GM23248 (cell line): ENCODE data around the gene KCNK1. TPM values are rescaled to one million over a fixed set of nuclear protein-coding genes. Genes with fewer than 3 reads are reported as not detected.

Experiments
- DNase-seq: peaks from one replicate; pipeline ENCODE4 v3.0.0-alpha.2; 2015
- H2AFZ ChIP-seq: fragments of 200-600 bp; sonication (generic); 2 replicates; pipeline ENCODE4 v1.6.1; 2016; ENCODE audit warnings: antibody characterized with exemption
- H3F3A ChIP-seq: fragments of 200-600 bp; sonication (generic); 2 replicates; pipeline ENCODE4 v1.6.1; 2016; ENCODE audit warnings: mild to moderate bottlenecking, antibody characterized with exemption, mixed run types; ENCODE audit not compliant: insufficient read depth
- H3K27ac ChIP-seq: fragments of 200-600 bp; sonication (generic); 2 replicates; pipeline ENCODE4 v1.5.1; 2016; ENCODE audit warnings: mild to moderate bottlenecking
- H3K27me3 ChIP-seq: fragments of 200-600 bp; sonication (generic); replicated peaks from 2 replicates; pipeline ENCODE4 v1.6.1; 2016; ENCODE audit warnings: mild to moderate bottlenecking; ENCODE audit not compliant: insufficient read depth
- H3K36me3 ChIP-seq: fragments of 200-600 bp; sonication (generic); 2 replicates; pipeline ENCODE4 v1.6.1; 2016; ENCODE audit warnings: low read depth, mild to moderate bottlenecking
- H3K4me1 ChIP-seq: fragments of 200-600 bp; sonication (generic); 2 replicates; pipeline ENCODE4 v1.6.1; 2016; ENCODE audit warnings: mild to moderate bottlenecking; ENCODE audit not compliant: insufficient read depth
- H3K4me2 ChIP-seq: fragments of 200-600 bp; sonication (generic); one replicate; pipeline ENCODE4 v1.6.1; 2016; ENCODE audit warnings: mild to moderate bottlenecking; ENCODE audit not compliant: unreplicated experiment
- H3K4me3 ChIP-seq: fragments of 200-600 bp; sonication (generic); 2 replicates; pipeline ENCODE4 v1.5.1; 2016; ENCODE audit warnings: mild to moderate bottlenecking
- H3K79me2 ChIP-seq: fragments of 200-600 bp; sonication (generic); 2 replicates; pipeline ENCODE4 v1.6.1; 2016; ENCODE audit warnings: mild to moderate bottlenecking; ENCODE audit not compliant: insufficient read depth
- H3K9ac ChIP-seq: fragments of 200-600 bp; sonication (generic); 2 replicates; pipeline ENCODE4 v1.6.1; 2016; ENCODE audit warnings: mild to moderate bottlenecking
- H3K9me2 ChIP-seq: fragments of 200-600 bp; sonication (generic); 2 replicates; pipeline ENCODE4 v1.6.1; 2016; ENCODE audit warnings: mixed run types, mild to moderate bottlenecking, moderate library complexity; ENCODE audit not compliant: insufficient read depth
- H3K9me3 ChIP-seq: fragments of 200-600 bp; sonication (generic); one replicate; pipeline ENCODE4 v1.6.1; 2017; ENCODE audit warnings: low read depth
- H4K20me1 ChIP-seq: fragments of 200-600 bp; sonication (generic); 2 replicates; pipeline ENCODE4 v1.6.0; 2016; ENCODE audit not compliant: insufficient read depth
- EZH2 ChIP-seq: fragments of 200-600 bp; sonication (generic); IDR thresholded peaks from 2 replicates; pipeline ENCODE4 v1.6.1; 2018; ENCODE audit warnings: antibody characterized with exemption, mild to moderate bottlenecking; ENCODE audit not compliant: insufficient read depth, poor library complexity, severe bottlenecking
- EZH2phosphoT487 ChIP-seq: fragments of 200-600 bp; sonication (generic); IDR thresholded peaks from 2 replicates; pipeline ENCODE4 v1.6.1; 2018; ENCODE audit warnings: antibody characterized with exemption, moderate library complexity, mild to moderate bottlenecking, low read depth; ENCODE audit not compliant: insufficient read depth
- WGBS, 2 experiments: methylation state at CpG; one replicate each; pipeline ENCODE4 v1.1.6; 2015 to 2017; ENCODE audit warnings: low lambda C conversion rate in 2 of 2, low coverage in 1 of 2; ENCODE audit errors: missing lambda C conversion rate in 2 of 2; 5-methylcytosine and 5-hydroxymethylcytosine counted together
- in situ Hi-C: fragments of 300-500 bp; cut with MboI; formaldehyde crosslinking; loops from 2 replicates; pipeline ENCODE4 v1.15.0; 2020
- polyA plus RNA-seq: library from polyadenylated mRNA; unstranded; fragments of >200 nt; fragmentation: Nextera tagmentation; extraction: Ambion mirVana; gene quantifications from 2 replicates; pipeline ENCODE4 v1.2.1, GENCODE V29; 2016
- total RNA-seq: library from RNA; depleted of rRNA; stranded (reverse); fragments of >200 nt; shearing (Covaris generic); gene quantifications from 2 replicates; pipeline ENCODE4 v1.2.3, GENCODE V29; 2014

Gene KCNK1
- total and polyA plus RNA-seq, 2 experiments from 2014 or later, result 4.0 to 4.2 TPM

DNA sequence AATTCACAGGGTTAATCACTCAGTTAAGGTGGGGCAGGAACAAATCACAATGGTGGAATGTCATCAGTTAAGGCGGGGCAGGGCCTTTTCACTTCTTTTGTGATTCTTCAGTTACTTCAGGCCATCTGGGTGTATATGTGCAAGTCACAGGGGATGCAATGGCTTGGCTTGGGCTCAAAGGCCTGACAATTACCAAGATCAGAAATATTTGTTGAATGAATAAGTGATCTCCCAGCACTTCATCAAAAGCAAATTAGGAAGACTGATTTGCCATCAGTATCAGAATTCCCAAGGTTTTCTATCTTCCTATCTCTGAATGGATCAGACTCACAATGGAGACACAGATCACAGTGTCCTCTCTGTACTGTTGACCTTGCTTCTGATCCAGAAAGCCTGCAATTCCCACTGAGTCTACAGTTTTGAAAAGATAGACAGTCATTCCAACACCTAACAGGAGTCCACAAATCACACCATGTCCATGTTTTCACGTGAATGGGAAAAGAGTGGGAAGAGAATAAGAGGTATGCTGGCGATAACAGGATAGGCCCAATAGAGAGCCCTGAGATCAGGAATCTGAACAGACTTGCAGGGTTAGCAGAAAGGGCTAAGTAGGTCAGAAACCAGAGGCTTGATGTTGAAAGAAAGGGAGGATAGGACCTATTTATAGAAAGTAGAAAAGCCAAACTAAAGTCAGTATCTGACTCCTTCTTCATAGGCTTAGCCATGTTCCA lies 75.3 kb downstream of the KCNK1 start:
- Histone ChIP-seq H3K27me3 (no peaks in the 10 kb centered on the region; the same call in 1 of the 2 replicates), H4K20me1 (no peaks in the 10 kb centered on the region), H3F3A (no peaks in the 10 kb centered on the region), H3K36me3 (no peaks in the 10 kb centered on the region), H3K9me3 (no peaks in the 10 kb centered on the region), H3K27ac (no peak overlapping the region), H3K4me1 (no peaks in the 10 kb centered on the region), H3K4me2 (no peak overlapping the region), H3K79me2 (no peaks in the 10 kb centered on the region), H3K9ac (no peak overlapping the region), H2AFZ (no peak overlapping the region), H3K9me2 (no peaks in the 10 kb centered on the region), H3K4me3 (no peak overlapping the region)
- DNase-seq, result no peak
- WGBS, 2 experiments, result 65 to 70% methylated on average over 3 of the region's 3 CpGs
- no peak for TF ChIP-seq EZH2
- TF ChIP-seq EZH2phosphoT487, result no peak
- in situ Hi-C loops, result no loop called here

DNA sequence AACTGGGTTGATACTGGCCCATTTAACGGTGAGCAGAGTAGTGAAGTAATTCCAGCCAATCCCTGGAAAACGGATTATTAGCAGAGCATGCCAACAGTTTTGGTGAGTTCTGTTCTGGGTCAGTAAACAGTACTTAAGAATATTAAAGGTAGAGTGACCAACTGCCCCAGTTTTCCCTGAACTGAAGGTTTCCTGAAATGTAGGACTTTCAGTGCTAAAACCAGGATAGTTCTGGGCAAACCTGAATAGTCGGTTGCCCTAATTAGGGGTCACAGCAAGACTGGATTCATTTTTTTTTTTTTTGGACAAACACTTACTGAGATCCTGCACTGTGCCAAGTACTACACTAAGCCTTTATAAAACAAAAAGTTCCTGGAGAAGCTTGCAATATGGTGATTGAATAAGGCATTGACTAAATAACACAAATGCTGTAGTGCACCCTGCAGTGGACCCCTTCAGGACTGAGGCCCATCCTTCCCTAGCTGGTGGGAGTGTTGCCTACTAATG lies 75.9 kb downstream of the KCNK1 start:
- no peak overlapping the region for H3K9ac ChIP-seq
- no peaks in the 10 kb centered on the region for H4K20me1 ChIP-seq
- no peak for TF ChIP-seq EZH2phosphoT487
- no peak overlapping the region for H3K27ac ChIP-seq
- H3F3A ChIP-seq, result no peaks in the 10 kb centered on the region
- in situ Hi-C loops, result no loop called here
- H3K9me2 ChIP-seq, result no peaks in the 10 kb centered on the region
- H3K27me3 ChIP-seq, result no peaks in the 10 kb centered on the region; the same call in 1 of the 2 replicates
- no peaks in the 10 kb centered on the region for H3K36me3 ChIP-seq
- H2AFZ ChIP-seq, result no peak overlapping the region
- H3K4me3 ChIP-seq, result no peak overlapping the region
- no peaks in the 10 kb centered on the region for H3K4me1 ChIP-seq
- 10 to 14% methylated on average over 3 of the region's 3 CpGs for WGBS, 2 experiments
- DNase-seq, result no peak
- H3K4me2 ChIP-seq, result no peak overlapping the region
- no peaks in the 10 kb centered on the region for H3K79me2 ChIP-seq
- no peaks in the 10 kb centered on the region for H3K9me3 ChIP-seq

DNA sequence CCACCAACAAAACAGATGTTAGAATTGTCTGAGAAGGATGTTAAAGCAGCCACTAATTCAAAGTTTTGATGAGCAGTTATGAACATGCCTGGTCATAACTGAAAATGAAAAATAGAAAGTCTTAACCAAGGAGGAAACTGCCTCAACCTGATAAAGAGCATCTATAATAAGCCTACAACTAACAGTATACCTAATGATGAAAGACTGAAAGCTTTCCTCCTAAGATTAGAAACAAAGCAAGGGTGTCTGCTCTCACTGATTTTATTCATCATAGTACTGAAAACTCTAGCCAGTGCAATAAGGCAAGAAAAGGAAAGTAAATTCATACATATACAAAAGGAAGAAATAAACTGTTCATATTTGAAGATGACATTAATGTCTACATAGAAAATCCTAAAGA lies 82.0 kb downstream of the KCNK1 start:
- Histone ChIP-seq H3K4me3 (no peak overlapping the region), H3K36me3 (no peaks in the 10 kb centered on the region), H3K9ac (no peak overlapping the region), H3K79me2 (no peaks in the 10 kb centered on the region), H3K4me1 (no peaks in the 10 kb centered on the region), H4K20me1 (no peaks in the 10 kb centered on the region), H3F3A (no peaks in the 10 kb centered on the region), H3K9me3 (no peaks in the 10 kb centered on the region), H3K4me2 (no peak overlapping the region), H2AFZ (no peak overlapping the region), H3K27me3 (no peaks in the 10 kb centered on the region; the same call in 1 of the 2 replicates), H3K9me2 (no peaks in the 10 kb centered on the region), H3K27ac (no peak overlapping the region)
- DNase-seq, result no peak
- TF ChIP-seq EZH2phosphoT487, result no peak
- TF ChIP-seq EZH2, result no peak
- in situ Hi-C loops, result no loop called here

DNA sequence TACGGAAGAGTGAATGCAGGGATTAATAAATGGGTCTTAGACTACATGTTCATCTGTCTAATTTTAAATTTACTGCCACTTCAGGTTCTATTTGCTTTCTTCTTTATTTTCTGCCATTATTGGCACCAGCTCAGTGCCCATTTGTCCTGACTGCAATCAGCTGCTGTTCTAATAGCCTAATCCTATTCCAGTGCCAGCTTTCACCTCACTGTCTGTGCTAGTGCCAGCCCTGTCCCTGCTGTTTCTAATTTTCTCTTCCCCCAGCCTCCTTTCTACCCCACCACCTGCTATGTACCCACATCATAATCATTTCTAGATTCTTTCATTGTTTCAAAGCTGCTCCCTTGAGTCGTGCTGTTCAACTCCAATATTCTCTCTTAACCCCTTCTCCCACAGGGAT lies 86.4 kb downstream of the KCNK1 start:
- Histone ChIP-seq H3K9ac (no peak overlapping the region), H3K79me2 (no peaks in the 10 kb centered on the region), H3K27me3 (no peaks in the 10 kb centered on the region; the same call in 1 of the 2 replicates), H4K20me1 (no peaks in the 10 kb centered on the region), H3K36me3 (no peaks in the 10 kb centered on the region), H3K27ac (no peak overlapping the region), H3K4me3 (no peak overlapping the region), H3F3A (no peaks in the 10 kb centered on the region), H2AFZ (no peak overlapping the region), H3K4me1 (no peaks in the 10 kb centered on the region), H3K9me3 (no peaks in the 10 kb centered on the region), H3K9me2 (no peaks in the 10 kb centered on the region), H3K4me2 (no peak overlapping the region)
- DNase-seq, result no peak
- TF ChIP-seq EZH2phosphoT487, result no peak
- no peak for TF ChIP-seq EZH2
- in situ Hi-C loops, result no loop called here
- 43 to 62% methylated on average over 2 of the region's 2 CpGs for WGBS, 2 experiments
